GM21526 (cell line): Measurements from ENCODE around the gene AP4M1.

ENCODE experiments used
- ATAC-seq: cut with Tn5 transposase; IDR thresholded peaks from one replicate; pipeline ENCODE4 v1.9.1; 2021; ENCODE audit warnings: moderate library complexity; ENCODE audit not compliant: unreplicated experiment, low FRiP score

The AP4M1 gene

GRCh38 chr7:100155553-100156317, 54.3 kb downstream of the AP4M1 start:
- no peak for ATAC-seq

GRCh38 chr7:100156331-100157068, 55.1 kb downstream of the AP4M1 start:
- ATAC-seq = no peak

DNA sequence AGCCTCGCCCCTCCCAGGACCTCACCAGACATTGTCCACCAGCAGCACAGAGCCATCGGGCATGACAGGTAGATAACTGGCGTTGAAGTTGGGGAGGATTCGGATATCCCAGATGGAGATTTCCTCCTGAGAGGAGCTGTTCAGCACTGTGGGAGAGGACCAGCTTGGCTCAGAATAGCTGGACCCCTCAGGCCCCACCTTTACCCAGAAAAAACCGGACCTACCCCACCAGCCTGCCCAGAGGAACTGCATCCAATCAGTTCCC, 55.6 kb downstream of the AP4M1 start:
- ATAC-seq = no peak

DNA sequence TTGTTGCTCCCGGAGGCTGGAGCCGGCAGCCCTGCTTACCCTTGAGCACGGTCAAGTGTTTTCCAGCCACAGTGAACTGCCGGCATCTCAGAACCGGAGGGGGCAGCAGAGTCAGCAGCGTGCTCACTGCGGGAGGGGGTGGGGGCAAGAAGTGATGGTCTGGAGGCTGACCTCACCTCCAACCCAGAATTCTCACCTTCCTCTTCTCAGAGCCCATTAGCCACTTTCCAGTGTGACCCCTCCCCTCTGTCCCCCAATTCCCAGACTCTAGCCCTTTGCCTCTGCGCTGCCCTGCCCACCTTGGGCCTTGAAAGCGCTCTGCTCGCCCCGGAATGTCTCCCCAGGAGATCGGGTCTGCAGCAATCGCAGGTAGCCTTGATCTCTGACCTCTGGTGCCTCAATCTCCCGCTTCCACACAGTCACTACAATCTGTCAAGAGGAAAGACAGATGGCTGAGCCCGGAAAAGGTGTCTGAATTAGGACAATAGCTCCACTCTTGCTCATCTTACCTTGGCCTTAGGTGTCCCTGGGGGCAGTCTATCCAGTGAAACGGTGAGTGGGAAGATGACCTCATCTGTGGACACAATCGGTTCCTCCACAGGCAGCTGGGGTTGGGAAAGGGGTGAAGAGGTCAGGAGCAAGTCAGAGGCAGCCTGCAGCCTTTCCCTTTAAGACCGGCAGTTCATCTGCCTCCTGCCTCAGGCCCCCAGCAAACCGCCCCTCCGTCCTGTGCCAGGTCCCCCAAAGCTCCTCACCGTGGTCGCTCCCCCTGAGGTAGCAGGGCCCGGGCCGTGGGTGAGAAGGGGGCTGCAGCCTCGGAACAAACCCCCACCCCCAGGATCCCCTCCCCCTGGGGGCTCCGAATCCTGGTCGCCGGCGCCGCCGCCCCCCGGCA, 56.1 kb downstream of the AP4M1 start:
- no peak for ATAC-seq
